ENCODE data around the gene DAP3. TPM values are rescaled to one million over a fixed set of nuclear protein-coding genes. Genes with fewer than 3 reads are reported as not detected.
"Not testable (repeated sequence)": the region's sequence is repeated elsewhere in the genome, so short reads cannot be mapped to it uniquely, and the experiment has no call there.

DAP3 gene
- 100 to 1,000 TPM; 159 to 162 TPM for total RNA-seq

DNA sequence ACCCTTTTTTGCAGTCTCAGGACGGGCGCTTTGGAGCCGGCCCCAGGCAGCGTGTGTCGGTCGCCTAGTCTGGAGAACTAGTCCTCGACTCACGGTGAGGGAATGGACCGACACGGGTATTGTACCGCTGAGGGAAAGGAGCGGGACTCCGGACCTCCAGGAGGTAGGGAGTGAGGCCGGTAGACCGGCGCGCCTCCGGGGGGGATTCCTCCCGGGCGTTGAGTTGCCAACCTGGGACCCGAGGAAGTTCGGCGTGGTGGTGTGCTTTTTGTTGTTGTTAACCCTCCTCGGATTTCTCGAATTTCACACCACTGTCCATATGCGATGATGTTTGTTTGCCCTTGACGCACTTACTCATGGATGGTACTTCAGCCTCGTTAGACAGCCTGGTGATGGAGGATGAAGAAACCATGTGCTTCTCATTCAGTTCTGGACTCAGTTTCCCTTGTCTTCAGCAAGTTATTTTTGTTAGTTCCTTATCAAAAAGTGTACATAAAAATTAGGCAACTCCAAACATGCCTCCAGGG, at the start of gene DAP3:
DAP3 (plus strand) TSS at position 11 of the 527 bp plus-strand sequence. CDS start 20,689 bp downstream, outside the sequence.
- H3K9me3 Mint-ChIP-seq (ENCODE audit: low read depth); H3K36me3 Mint-ChIP-seq (ENCODE audit: low read depth); CTCF ChIA-PET; ATAC-seq; DNase-seq; POLR2A ChIA-PET; H3K27me3 Mint-ChIP-seq: not testable (repeated sequence)
- intact Hi-C loops (cut with DNase I, micrococcal nuclease): loop anchor here in 1 of 2 experiments (5.0 to 10.0 kb wide), 10 partner anchors 58 to 714 kb away; partner anchors contain the start of genes ARHGEF2, ASH1L, CKS1B and FDPS
- Mint-ChIP-seq H3K27ac (peak within 1 kb of the TSS; percentile 94), H3K4me3 (peak within 1 kb of the TSS; percentile 97), H3K4me1 (peaks cover 22% of the 10 kb centered on the region)

DNA sequence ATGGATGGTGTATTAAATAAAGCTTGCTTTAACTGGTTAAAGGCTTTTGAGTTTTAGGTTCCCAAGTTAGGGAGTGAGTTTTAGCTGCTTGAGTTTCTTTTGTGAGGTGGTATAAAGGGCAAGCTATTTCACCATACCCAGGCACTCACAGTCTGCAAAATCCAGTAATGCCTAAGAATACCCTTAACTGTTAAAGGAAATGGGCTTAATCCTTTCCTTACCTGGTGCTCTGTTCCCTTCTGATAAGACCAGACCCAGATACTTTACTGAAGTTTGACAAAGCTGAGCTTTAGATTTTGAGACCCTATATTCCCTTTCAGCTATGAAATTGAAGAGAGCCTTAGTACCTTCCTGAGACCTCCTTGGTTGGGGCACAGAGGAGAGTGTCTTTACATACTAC, 48.5 kb upstream of the DAP3 start:
- no peak overlapping the region for H3K27ac Mint-ChIP-seq
- ATAC-seq: no peak

DNA sequence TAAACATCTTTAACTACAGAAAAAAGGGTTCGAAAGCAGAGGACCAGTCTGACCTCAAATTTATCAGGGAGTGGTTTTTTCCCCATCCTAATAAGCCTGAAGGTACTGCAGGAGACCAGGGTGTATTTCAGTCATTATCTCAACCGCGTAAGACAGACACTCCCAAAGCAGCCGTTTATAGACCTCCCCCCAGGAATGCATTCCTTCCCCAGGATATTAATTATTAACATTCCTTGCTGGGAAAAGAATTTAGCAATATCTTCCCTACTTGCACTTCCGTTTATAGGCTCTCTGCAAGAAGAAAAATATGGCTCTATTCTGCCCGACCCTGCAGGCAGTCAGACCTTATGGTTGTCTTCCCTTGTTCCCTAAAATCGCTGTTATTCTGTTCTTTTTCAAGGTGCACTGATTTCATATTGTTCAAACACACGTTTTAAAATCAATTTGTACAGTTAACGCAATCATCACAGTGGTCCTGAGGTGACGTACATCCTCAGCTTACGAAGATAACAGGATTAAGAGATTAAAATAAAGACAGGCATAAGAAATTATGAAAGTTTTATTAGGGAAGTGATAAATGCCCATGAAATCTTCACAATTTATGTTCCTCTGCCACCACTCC, 46.2 kb upstream of the DAP3 start:
- intact Hi-C loops (cut with DNase I, micrococcal nuclease); H3K36me3 Mint-ChIP-seq (ENCODE audit: low read depth); DNase-seq; POLR2A ChIA-PET; H3K9me3 Mint-ChIP-seq (ENCODE audit: low read depth); H3K27me3 Mint-ChIP-seq; H3K27ac Mint-ChIP-seq; H3K4me3 Mint-ChIP-seq; CTCF ChIA-PET; ATAC-seq; H3K4me1 Mint-ChIP-seq: not testable (repeated sequence)

More for the DNA sequence above, 48.5 kb upstream of the DAP3 start:
- intact Hi-C loops (cut with DNase I, micrococcal nuclease): no loop called here
- Mint-ChIP-seq H3K36me3 (ENCODE audit: low read depth) (peaks cover 9% of the 10 kb centered on the region), H3K9me3 (ENCODE audit: low read depth) (peaks cover 10% of the 10 kb centered on the region), H3K4me1 (peaks cover 21% of the 10 kb centered on the region), H3K4me3 (no peak overlapping the region), H3K27me3 (no peaks in the 10 kb centered on the region)
- POLR2A ChIA-PET: no interaction called here
- DNase-seq: no peak
- CTCF ChIA-PET: interaction anchor here (1.0 kb wide), 1 partner anchor 389 kb away, joined by 3 read pairs; no protein-coding TSS in a partner anchor

DNA sequence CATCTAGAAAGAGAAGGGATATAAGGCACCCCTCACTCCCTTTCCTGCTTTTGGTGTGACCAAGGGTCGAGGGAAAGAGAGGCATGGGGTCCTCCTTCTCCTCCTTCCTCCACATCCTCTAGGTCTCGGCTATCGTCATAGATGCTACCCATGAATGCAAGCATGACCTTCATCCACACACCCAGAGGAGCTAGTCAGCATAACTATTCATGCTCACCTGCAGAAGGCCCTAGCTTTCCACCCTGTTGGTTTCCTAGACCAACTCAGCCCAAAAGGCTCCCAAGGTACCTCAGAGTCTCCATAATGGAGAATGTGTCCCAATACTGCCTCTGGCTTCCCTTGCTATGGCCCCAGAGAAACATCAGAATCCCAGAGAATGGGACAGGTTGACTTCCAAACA, 45.7 kb upstream of the DAP3 start:
- intact Hi-C loops (cut with DNase I, micrococcal nuclease): no loop called here
- H3K36me3 Mint-ChIP-seq (ENCODE audit: low read depth): peaks cover 7% of the 10 kb centered on the region
- H3K4me3 Mint-ChIP-seq: no peak overlapping the region
- H3K27ac Mint-ChIP-seq: no peak overlapping the region
- H3K9me3 Mint-ChIP-seq (ENCODE audit: low read depth): peaks cover 10% of the 10 kb centered on the region
- ATAC-seq (no peak), DNase-seq (no peak)
- H3K27me3 Mint-ChIP-seq: no peaks in the 10 kb centered on the region
- ChIA-PET CTCF (no interaction called here), POLR2A (no interaction called here)
- peaks cover under 1% of the 10 kb centered on the region for H3K4me1 Mint-ChIP-seq

GRCh38 chr1:155645034-155645598, 43.8 kb upstream of the DAP3 start:
- ChIA-PET CTCF (no interaction called here), POLR2A (interaction anchor here (0.6 kb wide), 1 partner anchor 206 kb away, joined by 6 read pairs; no protein-coding TSS in a partner anchor)
- ATAC-seq (no peak), DNase-seq (no peak)
- no peak overlapping the region for H3K27ac Mint-ChIP-seq
- H3K36me3 Mint-ChIP-seq (ENCODE audit: low read depth): peaks cover 7% of the 10 kb centered on the region
- H3K9me3 Mint-ChIP-seq (ENCODE audit: low read depth): peaks cover 10% of the 10 kb centered on the region
- peaks cover 1% of the 10 kb centered on the region for H3K27me3 Mint-ChIP-seq
- intact Hi-C loops (cut with DNase I, micrococcal nuclease): no loop called here
- H3K4me1 Mint-ChIP-seq: peaks cover 4% of the 10 kb centered on the region
- H3K4me3 Mint-ChIP-seq: no peak overlapping the region

DNA sequence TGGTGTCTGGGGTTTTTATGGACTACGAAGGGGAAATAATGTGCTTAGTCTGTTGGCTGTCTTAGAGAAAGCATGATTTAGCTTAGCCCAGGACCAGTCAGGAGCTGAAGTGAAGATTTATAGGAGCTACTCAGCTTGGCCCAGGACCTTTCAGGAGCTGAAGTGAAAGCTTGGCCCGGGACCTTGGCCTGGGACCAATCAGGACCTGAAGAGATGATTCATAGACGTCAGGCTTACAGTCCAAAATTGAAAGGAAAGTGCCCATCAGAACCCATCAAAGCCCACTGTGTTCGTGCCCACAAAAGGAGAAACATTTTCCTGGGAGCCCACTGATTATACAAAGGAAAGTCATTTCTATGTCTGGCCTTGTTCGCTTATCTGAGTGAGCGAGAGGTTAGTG, 43.2 kb upstream of the DAP3 start:
- Mint-ChIP-seq H3K36me3 (ENCODE audit: low read depth) (peaks cover 7% of the 10 kb centered on the region), H3K4me3 (no peak overlapping the region), H3K27me3 (peaks cover 2% of the 10 kb centered on the region), H3K9me3 (ENCODE audit: low read depth) (peaks cover 10% of the 10 kb centered on the region), H3K27ac (no peak overlapping the region), H3K4me1 (peaks cover 4% of the 10 kb centered on the region)
- ATAC-seq (no peak), DNase-seq (no peak)
- CTCF ChIA-PET: interaction anchor here (0.6 kb wide), 1 partner anchor 453 kb away, joined by 3 read pairs; no protein-coding TSS in a partner anchor
- intact Hi-C loops (cut with DNase I, micrococcal nuclease): no loop called here
- POLR2A ChIA-PET: no interaction called here

DNA sequence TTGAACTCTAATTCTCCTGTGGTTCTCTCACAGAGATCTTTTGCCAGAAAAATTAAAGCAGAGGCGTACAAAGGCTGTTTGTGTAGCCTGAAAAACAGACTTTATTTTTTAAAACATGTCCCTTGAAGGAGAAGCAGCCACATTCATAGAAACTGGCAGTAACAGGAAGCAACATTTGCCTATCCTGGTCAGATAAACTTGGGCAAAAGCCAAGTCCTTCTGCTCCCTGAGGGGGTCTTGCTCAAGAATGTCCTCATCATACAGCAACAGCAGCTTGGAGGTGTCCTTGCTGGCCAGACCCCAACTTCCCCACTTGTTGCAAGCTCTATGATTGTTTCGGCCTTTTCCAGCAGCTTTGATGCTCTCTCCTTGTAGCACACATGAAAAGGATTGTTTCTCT, 42.6 kb upstream of the DAP3 start:
- Mint-ChIP-seq H3K27ac (no peak overlapping the region), H3K4me1 (peaks cover 4% of the 10 kb centered on the region), H3K27me3 (peaks cover 2% of the 10 kb centered on the region), H3K4me3 (no peak overlapping the region), H3K36me3 (ENCODE audit: low read depth) (peaks cover 7% of the 10 kb centered on the region), H3K9me3 (ENCODE audit: low read depth) (peaks cover 10% of the 10 kb centered on the region)
- ATAC-seq (no peak), DNase-seq (no peak)
- intact Hi-C loops (cut with DNase I, micrococcal nuclease): no loop called here
- ChIA-PET CTCF (no interaction called here), POLR2A (no interaction called here)

DNA sequence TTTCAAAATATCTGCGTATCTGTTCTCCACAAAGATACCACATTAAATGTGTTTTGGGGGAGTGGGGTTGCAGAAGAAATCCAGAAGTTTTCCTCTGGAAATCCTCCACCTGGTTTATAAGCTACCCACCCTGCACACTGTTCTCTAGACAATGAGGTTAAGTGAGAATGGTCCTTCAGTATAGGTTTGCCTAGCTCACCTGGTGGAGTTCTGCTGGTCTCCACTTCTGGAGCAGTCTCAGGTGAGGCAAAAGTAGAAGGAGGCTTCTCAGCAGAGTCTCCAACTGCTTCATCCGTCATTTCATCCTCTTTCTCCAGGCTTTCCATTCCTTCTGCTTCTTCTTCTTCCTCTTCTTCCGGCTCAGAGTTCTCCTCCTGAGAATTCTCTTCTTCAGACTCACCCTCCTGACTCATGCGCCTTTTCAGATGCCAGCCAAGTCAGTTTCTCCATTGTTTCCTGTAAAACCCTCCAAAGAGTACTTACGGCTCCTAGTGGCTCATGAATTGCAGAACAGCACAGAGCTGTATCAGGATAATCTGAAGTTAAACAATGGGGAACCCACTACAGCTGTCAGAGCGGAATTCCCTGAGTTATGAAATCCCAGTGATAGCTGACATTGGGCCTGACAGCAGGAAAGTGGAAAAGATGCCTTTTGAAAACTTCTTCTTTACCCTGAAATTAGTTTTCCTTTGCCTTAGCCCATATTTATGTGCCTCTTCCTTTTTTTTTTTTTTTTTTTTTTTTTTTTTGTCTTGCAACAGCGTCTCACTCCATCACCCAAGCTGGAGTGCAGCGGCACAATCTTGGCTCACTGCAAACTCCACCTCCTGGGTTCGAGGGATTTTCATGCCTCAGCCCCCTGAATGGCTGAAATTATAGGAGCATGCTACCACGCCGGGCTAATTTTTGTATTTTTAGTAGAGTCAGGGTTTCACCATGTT, 40.4 kb upstream of the DAP3 start:
- no peak overlapping the region for H3K4me3 Mint-ChIP-seq
- H3K27me3 Mint-ChIP-seq: peaks cover 2% of the 10 kb centered on the region
- peak; percentile 51 for ATAC-seq
- no peak for DNase-seq
- CTCF ChIA-PET: interaction anchor here (0.8 kb wide), 1 partner anchor 111 kb away, joined by 3 read pairs; no protein-coding TSS in a partner anchor
- intact Hi-C loops (cut with DNase I, micrococcal nuclease): no loop called here
- no peak overlapping the region for H3K27ac Mint-ChIP-seq
- H3K4me1 Mint-ChIP-seq: peaks cover 4% of the 10 kb centered on the region
- H3K9me3 Mint-ChIP-seq (ENCODE audit: low read depth): no peaks in the 10 kb centered on the region
- H3K36me3 Mint-ChIP-seq (ENCODE audit: low read depth): no peaks in the 10 kb centered on the region
- POLR2A ChIA-PET: no interaction called here

- no peaks in the 10 kb centered on the region for H3K36me3 Mint-ChIP-seq (ENCODE audit: low read depth)
- intact Hi-C loops (cut with DNase I, micrococcal nuclease): no loop called here
- POLR2A ChIA-PET: no interaction called here
- ATAC-seq: no peak
- DNase-seq: no peak
- peaks cover 4% of the 10 kb centered on the region for H3K4me1 Mint-ChIP-seq
- H3K27ac Mint-ChIP-seq: no peak overlapping the region
- CTCF ChIA-PET: no interaction called here
- H3K9me3 Mint-ChIP-seq (ENCODE audit: low read depth): no peaks in the 10 kb centered on the region
- peaks cover 2% of the 10 kb centered on the region for H3K27me3 Mint-ChIP-seq
- H3K4me3 Mint-ChIP-seq: no peak overlapping the region
Measured at GRCh38 chr1:155649676-155650075, 39.2 kb upstream of the DAP3 start.

- DNase-seq (no peak), ATAC-seq (no peak)
- Mint-ChIP-seq H3K27ac (no peak overlapping the region), H3K27me3 (peaks cover 2% of the 10 kb centered on the region), H3K36me3 (ENCODE audit: low read depth) (no peaks in the 10 kb centered on the region), H3K4me1 (peaks cover 4% of the 10 kb centered on the region), H3K4me3 (no peak overlapping the region), H3K9me3 (ENCODE audit: low read depth) (no peaks in the 10 kb centered on the region)
- CTCF ChIA-PET: no interaction called here
- POLR2A ChIA-PET: no interaction called here
- intact Hi-C loops (cut with DNase I, micrococcal nuclease): no loop called here
Measured at GRCh38 chr1:155650231-155650757, 38.6 kb upstream of the DAP3 start.
